ENCODE results near the gene LIPC.

DNA sequence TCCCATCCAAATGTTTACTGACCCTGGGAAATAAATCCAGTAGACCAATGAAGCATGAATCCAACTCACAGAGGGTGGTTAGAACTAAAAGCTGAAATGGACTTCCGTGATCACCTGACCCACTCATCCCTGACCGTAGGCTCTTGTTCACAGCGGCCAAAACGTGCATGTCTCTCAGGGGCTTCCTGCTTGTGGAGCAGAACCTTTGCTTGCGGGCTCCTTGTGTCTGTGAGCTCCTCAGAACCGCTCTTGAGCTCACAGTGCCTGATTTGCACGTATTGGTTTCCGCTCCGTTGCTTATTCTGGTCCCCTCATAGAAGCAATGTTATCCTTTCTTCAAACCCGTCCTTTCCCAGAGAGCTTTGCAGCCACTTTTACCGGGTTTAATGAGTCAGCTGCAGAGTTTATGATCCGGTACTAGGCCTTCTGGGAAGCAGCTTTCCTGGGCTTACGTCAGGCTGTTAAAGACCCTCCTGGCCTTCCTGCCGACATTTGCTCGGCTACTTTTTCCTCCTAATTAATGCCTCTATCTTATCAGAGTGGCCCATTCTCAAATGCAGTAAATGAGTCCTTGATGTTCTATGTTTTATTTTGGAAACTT lies 35.4 kb downstream of the LIPC start:
- TF ChIP-seq BACH2 (CRISPR knock-in tag; IDR thresholded peaks at IDR 0.05; ENCODE audit: borderline replicate concordance) = no peak
- TF ChIP-seq, protein P1, sequence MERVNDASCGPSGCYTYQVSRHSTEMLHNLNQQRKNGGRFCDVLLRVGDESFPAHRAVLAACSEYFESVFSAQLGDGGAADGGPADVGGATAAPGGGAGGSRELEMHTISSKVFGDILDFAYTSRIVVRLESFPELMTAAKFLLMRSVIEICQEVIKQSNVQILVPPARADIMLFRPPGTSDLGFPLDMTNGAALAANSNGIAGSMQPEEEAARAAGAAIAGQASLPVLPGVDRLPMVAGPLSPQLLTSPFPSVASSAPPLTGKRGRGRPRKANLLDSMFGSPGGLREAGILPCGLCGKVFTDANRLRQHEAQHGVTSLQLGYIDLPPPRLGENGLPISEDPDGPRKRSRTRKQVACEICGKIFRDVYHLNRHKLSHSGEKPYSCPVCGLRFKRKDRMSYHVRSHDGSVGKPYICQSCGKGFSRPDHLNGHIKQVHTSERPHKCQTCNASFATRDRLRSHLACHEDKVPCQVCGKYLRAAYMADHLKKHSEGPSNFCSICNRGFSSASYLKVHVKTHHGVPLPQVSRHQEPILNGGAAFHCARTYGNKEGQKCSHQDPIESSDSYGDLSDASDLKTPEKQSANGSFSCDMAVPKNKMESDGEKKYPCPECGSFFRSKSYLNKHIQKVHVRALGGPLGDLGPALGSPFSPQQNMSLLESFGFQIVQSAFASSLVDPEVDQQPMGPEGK (CRISPR knock-in tag; IDR thresholded peaks at IDR 0.05; ENCODE audit: borderline replicate concordance) = no peak
- no peak for TF ChIP-seq ARNTL (CRISPR knock-in tag; IDR thresholded peaks at IDR 0.05; ENCODE audit: borderline replicate concordance, low read depth)
- TF ChIP-seq ZC3H10 (CRISPR knock-in tag; IDR thresholded peaks at IDR 0.05) = no peak
- TF ChIP-seq ZFP30 (CRISPR knock-in tag; IDR thresholded peaks at IDR 0.05) = no peak
- TF ChIP-seq OSR1 (CRISPR knock-in tag; IDR thresholded peaks at IDR 0.05) = no peak
- TF ChIP-seq, protein P2, sequence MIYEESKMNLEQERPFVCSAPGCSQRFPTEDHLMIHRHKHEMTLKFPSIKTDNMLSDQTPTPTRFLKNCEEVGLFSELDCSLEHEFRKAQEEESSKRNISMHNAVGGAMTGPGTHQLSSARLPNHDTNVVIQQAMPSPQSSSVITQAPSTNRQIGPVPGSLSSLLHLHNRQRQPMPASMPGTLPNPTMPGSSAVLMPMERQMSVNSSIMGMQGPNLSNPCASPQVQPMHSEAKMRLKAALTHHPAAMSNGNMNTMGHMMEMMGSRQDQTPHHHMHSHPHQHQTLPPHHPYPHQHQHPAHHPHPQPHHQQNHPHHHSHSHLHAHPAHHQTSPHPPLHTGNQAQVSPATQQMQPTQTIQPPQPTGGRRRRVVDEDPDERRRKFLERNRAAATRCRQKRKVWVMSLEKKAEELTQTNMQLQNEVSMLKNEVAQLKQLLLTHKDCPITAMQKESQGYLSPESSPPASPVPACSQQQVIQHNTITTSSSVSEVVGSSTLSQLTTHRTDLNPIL (CRISPR knock-in tag; IDR thresholded peaks at IDR 0.05; ENCODE audit: low read depth) = no peak
- TF ChIP-seq ZNF565 (CRISPR knock-in tag; conservative IDR thresholded peaks at IDR 0.05; ENCODE audit: low read depth) = no peak

All from SK-N-SH treated with all-trans-retinoic acid at 6 μM for 48 hours (cell line).